SK-N-MC (cell line): ENCODE measurements around the gene SKIC8.

Experiments
- EZH2 ChIP-seq: fragments of 200-600 bp; sonication (generic); IDR thresholded peaks from one replicate; pipeline ENCODE4 v1.6.1; 2017; ENCODE audit warnings: antibody characterized with exemption
- FOXP2 ChIP-seq: optimal IDR thresholded peaks from 2 replicates; pipeline ENCODE3; 2011; ENCODE audit warnings: mild to moderate bottlenecking, moderate library complexity; ENCODE audit not compliant: insufficient read depth; ENCODE audit errors: extremely low read length, control extremely low read depth
- POLR2AphosphoS5 ChIP-seq: IDR thresholded peaks from 2 replicates; pipeline ENCODE4 v1.6.1; 2012; ENCODE audit warnings: mild to moderate bottlenecking, low read depth, low read length, borderline replicate concordance

GRCh38 chr15:78325092-78325843 is 25.9 kb upstream of the SKIC8 start:
- no peak for TF ChIP-seq EZH2
- TF ChIP-seq POLR2AphosphoS5 = no peak
- no peak for TF ChIP-seq FOXP2
